Measurements from ENCODE around the gene DMXL1.

Gene DMXL1

DNA sequence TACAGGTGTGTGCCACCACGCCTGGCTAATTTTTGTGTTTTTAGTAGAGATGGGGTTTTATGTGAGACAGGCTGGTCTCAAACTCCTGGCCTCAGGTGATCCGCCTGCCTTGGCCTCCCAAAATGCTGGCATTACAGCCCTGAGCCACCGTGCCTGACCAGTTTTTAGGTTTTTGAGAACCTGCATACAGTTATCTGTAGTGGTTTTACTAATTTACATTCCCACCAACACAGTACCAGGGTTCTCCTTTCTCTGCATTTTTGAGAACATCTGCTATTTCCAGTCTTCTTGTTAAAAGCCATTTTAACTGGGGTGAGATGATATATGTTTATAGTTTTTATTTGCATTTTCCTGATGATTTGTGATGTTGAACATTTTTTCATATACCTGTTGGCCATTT is 12.8 kb downstream of the DMXL1 start:
- TF ChIP-seq, protein P1, sequence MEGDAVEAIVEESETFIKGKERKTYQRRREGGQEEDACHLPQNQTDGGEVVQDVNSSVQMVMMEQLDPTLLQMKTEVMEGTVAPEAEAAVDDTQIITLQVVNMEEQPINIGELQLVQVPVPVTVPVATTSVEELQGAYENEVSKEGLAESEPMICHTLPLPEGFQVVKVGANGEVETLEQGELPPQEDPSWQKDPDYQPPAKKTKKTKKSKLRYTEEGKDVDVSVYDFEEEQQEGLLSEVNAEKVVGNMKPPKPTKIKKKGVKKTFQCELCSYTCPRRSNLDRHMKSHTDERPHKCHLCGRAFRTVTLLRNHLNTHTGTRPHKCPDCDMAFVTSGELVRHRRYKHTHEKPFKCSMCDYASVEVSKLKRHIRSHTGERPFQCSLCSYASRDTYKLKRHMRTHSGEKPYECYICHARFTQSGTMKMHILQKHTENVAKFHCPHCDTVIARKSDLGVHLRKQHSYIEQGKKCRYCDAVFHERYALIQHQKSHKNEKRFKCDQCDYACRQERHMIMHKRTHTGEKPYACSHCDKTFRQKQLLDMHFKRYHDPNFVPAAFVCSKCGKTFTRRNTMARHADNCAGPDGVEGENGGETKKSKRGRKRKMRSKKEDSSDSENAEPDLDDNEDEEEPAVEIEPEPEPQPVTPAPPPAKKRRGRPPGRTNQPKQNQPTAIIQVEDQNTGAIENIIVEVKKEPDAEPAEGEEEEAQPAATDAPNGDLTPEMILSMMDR (IDR thresholded peaks at IDR 0.05; ENCODE audit: borderline replicate concordance, insufficient read depth, low read depth, low read length) = no peak
- H3K4me3 ChIP-seq (ENCODE audit: low read depth, low read length) = no peak overlapping the region

DNA sequence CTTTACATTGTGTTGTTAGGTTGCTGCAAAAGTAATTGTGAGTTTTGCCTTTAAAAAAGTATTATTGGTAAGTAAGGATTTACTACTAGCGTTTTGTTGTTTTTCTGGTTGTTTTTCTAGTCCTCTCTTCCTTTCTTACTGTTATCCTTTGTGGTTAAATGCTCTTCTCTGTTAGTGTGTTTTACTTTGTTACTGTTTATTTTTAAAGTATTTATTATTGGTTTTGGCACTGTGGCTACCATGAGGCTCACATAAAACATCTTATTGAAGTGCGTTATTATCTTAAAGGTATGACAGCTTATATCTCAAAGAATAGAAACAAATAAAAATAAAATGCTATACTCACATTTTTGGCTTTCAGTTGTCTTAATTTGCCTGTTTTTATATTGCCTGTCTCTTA is 17.6 kb downstream of the DMXL1 start:
- TF ChIP-seq, protein P1 (IDR thresholded peaks at IDR 0.05; ENCODE audit: borderline replicate concordance, insufficient read depth, low read depth, low read length) = no peak

DNA sequence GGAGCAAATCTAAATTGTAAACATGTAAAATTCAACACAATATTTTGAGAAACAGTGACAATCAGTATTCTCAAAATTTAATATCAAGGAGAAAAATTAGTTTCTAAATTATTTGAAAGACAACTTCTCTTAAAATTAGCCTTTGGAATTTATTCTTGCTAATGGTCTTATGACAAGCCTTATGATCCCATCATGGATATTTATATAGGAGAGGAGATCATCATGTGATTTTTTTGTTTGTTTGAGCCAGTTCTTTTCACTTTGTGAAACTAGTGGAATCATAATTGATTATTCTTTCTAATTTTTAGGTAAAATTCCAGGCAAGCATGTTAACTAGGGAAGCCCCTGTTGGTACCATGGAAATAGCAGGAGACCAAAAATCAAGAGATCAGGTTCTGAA is 24.7 kb downstream of the DMXL1 start:
- no peak overlapping the region for H3K4me3 ChIP-seq (ENCODE audit: low read depth, low read length)
- TF ChIP-seq, protein P1 (IDR thresholded peaks at IDR 0.05; ENCODE audit: borderline replicate concordance, insufficient read depth, low read depth, low read length) = no peak

More for the DNA sequence above, 17.6 kb downstream of the DMXL1 start:
- no peak overlapping the region for H3K4me3 ChIP-seq (ENCODE audit: low read depth, low read length)

DNA sequence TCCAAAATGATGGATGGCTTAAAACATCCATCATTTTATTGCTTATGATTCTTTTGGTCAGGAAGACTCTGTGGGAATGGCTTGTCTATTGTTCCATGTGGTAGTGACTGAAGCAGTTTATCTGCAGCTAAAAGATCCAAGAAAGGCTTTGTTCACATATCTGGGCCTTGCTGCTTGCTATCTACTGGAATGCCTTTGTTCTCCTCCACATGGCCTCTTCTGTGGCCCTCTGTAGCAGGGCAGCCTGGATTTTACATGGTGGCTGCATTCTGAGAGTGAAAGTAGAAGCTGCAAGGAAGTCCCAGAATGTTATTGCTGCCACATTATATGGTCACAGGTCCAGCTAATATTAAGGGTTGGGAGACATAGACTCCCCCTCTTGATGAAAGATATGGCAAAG is 35.1 kb downstream of the DMXL1 start:
- TF ChIP-seq, protein P1 (IDR thresholded peaks at IDR 0.05; ENCODE audit: borderline replicate concordance, insufficient read depth, low read depth, low read length) = no peak
- no peak overlapping the region for H3K4me3 ChIP-seq (ENCODE audit: low read depth, low read length)

DNA sequence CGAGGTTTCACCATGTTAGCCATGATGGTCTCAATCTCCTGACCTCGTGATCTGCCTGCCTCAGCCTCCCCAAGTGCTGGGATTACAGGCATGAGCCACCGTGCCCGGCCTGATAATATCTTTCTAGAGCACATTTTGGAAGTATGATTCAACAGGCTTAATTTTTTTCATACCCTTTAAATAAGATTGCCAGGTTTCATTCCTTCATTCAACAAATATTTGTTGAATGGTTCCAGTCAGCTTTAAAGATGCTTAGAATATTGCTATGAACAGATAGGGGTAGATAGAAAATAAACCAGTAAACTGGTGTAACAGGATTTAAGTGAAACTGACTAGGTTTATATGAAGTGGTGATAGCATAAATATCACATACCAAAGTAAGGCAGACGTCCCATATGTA is 41.3 kb downstream of the DMXL1 start:
- no peak overlapping the region for H3K4me3 ChIP-seq (ENCODE audit: low read depth, low read length)
- TF ChIP-seq, protein P1 (IDR thresholded peaks at IDR 0.05; ENCODE audit: borderline replicate concordance, insufficient read depth, low read depth, low read length) = no peak

DNA sequence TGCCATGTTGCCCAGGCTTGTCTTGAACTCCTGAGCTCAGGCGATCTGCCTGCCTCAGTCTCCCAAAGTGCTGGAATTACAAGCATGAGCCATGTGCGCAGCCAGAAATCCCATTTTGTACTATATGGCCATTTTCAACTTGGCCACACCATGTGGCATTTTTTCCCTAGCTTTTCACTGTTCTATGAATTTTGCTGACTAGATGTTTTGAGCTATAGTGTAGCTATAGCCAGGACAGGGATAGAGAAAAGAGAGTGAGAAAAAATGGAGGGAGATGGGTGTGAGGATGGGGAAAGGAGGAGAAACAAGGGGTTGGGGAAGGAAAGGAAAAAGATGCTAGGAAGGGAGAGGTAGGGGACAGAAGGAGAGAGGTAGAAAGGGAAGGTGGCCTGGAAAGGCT is 46.4 kb downstream of the DMXL1 start:
- TF ChIP-seq, protein P1 (IDR thresholded peaks at IDR 0.05; ENCODE audit: borderline replicate concordance, insufficient read depth, low read depth, low read length) = no peak

DNA sequence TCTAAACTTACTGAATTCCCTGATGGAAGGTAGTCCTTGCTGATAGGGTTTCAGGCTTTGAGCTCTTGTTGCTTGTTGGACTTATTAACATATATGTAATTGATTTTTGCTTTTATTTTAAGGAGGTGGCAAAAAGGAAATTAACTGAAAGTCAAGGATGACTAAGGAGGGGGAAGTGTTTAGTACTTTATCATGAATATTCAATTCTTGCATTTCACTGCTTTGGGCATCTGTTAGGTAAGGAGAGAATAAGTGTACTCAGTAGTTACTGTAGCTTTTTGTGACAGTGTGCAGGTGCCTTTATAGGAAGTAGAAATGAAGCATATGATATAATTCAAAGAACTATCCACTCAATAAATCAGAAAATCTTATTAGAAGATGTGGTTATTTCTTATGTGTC is 47.1 kb downstream of the DMXL1 start:
- no peak overlapping the region for H3K4me3 ChIP-seq (ENCODE audit: low read depth, low read length)
- TF ChIP-seq, protein P1 (IDR thresholded peaks at IDR 0.05; ENCODE audit: borderline replicate concordance, insufficient read depth, low read depth, low read length) = no peak

More for the DNA sequence above, 46.4 kb downstream of the DMXL1 start:
- no peak overlapping the region for H3K4me3 ChIP-seq (ENCODE audit: low read depth, low read length)
